ENCODE measurements around the gene CDH4. TPM values are rescaled to one million over a fixed set of nuclear protein-coding genes. Genes with fewer than 3 reads are reported as not detected.
"Not testable (repeated sequence)": the region's sequence is repeated elsewhere in the genome, so short reads cannot be mapped to it uniquely, and the experiment has no call there.

CDH4 gene
- total RNA-seq, 3 donors from 2014 or later (not counting 1 experiment from before 2014, with no cell fraction given): 0.18 TPM; not detected in 2

DNA sequence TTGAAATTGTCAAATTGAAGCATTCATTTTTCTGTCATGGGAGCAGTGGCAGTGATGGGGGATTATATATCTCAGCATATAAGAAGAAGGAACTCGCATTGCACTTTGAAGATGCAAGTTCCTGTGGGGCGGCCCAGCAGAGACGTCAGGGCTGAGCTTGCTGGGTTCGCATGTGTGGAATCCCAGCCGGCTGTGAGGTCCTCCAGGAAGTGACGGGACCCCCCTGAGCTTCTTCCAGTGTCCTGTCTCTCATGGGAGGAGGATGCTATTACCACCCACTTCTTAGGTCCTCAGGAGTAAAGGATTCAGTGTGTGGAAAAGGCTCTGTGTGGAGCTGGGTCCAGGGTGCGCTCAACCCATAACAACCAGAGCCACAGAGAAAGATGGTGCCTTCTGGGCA, 201.2 kb downstream of the CDH4 start:
- no peaks in the 10 kb centered on the region for H3K27me3 ChIP-seq (ENCODE audit: control insufficient read depth, insufficient read depth, low read length)
- ATAC-seq: no peak
- no peak for DNase-seq
- H3K36me3 Mint-ChIP-seq: no peaks in the 10 kb centered on the region
- no peaks in the 10 kb centered on the region for H3K4me1 Mint-ChIP-seq
- 79% methylated on average over 7 of the region's 7 CpGs for WGBS (ENCODE audit: insufficient coverage)
- H3K9me3 ChIP-seq (ENCODE audit: control insufficient read depth, insufficient read depth, low read length): peaks cover 10% of the 10 kb centered on the region
- TF ChIP-seq, protein P1, sequence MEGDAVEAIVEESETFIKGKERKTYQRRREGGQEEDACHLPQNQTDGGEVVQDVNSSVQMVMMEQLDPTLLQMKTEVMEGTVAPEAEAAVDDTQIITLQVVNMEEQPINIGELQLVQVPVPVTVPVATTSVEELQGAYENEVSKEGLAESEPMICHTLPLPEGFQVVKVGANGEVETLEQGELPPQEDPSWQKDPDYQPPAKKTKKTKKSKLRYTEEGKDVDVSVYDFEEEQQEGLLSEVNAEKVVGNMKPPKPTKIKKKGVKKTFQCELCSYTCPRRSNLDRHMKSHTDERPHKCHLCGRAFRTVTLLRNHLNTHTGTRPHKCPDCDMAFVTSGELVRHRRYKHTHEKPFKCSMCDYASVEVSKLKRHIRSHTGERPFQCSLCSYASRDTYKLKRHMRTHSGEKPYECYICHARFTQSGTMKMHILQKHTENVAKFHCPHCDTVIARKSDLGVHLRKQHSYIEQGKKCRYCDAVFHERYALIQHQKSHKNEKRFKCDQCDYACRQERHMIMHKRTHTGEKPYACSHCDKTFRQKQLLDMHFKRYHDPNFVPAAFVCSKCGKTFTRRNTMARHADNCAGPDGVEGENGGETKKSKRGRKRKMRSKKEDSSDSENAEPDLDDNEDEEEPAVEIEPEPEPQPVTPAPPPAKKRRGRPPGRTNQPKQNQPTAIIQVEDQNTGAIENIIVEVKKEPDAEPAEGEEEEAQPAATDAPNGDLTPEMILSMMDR (IDR thresholded peaks at IDR 0.05): no peak
- H3K4me3 Mint-ChIP-seq: no peak overlapping the region
- no peaks in the 10 kb centered on the region for H3K4me1 ChIP-seq (ENCODE audit: control insufficient read depth, insufficient read depth, low read length)
- H3K27ac Mint-ChIP-seq: no peak overlapping the region
- H3K4me3 ChIP-seq (ENCODE audit: low read length): no peak overlapping the region
- no peaks in the 10 kb centered on the region for H3K36me3 ChIP-seq (ENCODE audit: control insufficient read depth, insufficient read depth, low read length)
- no peak overlapping the region for H3K27ac ChIP-seq (ENCODE audit: low read length)
- H3K9me3 Mint-ChIP-seq: peaks cover 5 to 7% of the 10 kb centered on the region in 2 donors
- no peaks in the 10 kb centered on the region for H3K27me3 Mint-ChIP-seq (ENCODE audit: low read depth in 2 of 2)
- intact Hi-C loops (cut with micrococcal nuclease): no loop called here

DNA sequence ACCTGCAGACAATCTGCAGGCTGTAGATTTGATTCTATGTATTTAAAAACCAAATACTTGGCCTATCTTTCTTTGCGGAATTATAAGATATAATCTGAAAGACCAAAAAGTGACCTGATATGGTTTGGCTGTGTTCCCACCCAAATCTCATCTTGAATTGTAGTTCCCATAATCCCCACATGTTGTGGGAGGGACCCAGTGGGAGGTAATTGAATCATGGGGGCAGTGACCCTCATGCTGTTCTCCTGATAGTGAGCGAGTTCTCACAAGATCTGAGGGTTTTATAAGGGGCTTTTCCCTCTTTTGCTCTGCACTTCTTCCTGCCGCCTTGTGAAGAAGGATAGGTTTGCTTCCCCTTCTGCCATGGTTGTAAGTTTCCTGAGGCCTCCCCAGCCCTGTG, 201.6 kb downstream of the CDH4 start:
- H3K27me3 ChIP-seq (ENCODE audit: control insufficient read depth, insufficient read depth, low read length); DNase-seq; H3K9me3 Mint-ChIP-seq; H3K27me3 Mint-ChIP-seq (ENCODE audit: low read depth in 2 of 2); H3K4me3 Mint-ChIP-seq; H3K9me3 ChIP-seq (ENCODE audit: control insufficient read depth, insufficient read depth, low read length); H3K4me1 Mint-ChIP-seq; H3K36me3 ChIP-seq (ENCODE audit: control insufficient read depth, insufficient read depth, low read length); H3K4me1 ChIP-seq (ENCODE audit: control insufficient read depth, insufficient read depth, low read length); H3K4me3 ChIP-seq (ENCODE audit: low read length); ATAC-seq; H3K27ac Mint-ChIP-seq; H3K27ac ChIP-seq (ENCODE audit: low read length); H3K36me3 Mint-ChIP-seq; intact Hi-C loops (cut with micrococcal nuclease): not testable (repeated sequence)
- 90% methylated on average over 2 of the region's 3 CpGs for WGBS (ENCODE audit: insufficient coverage)

- H3K27me3 ChIP-seq (ENCODE audit: control insufficient read depth, insufficient read depth, low read length): no peaks in the 10 kb centered on the region
- H3K36me3 Mint-ChIP-seq: no peaks in the 10 kb centered on the region
- H3K4me1 Mint-ChIP-seq: no peaks in the 10 kb centered on the region
- no peaks in the 10 kb centered on the region for H3K4me1 ChIP-seq (ENCODE audit: control insufficient read depth, insufficient read depth, low read length)
- H3K27ac ChIP-seq (ENCODE audit: low read length): no peak overlapping the region
- H3K4me3 ChIP-seq (ENCODE audit: low read length): no peak overlapping the region
- H3K36me3 ChIP-seq (ENCODE audit: control insufficient read depth, insufficient read depth, low read length): no peaks in the 10 kb centered on the region
- H3K4me3 Mint-ChIP-seq: no peak overlapping the region
- 92% methylated on average over 9 of the region's 9 CpGs for WGBS (ENCODE audit: insufficient coverage)
- intact Hi-C loops (cut with micrococcal nuclease): no loop called here
- no peak for DNase-seq
- no peaks in the 10 kb centered on the region for H3K27me3 Mint-ChIP-seq (ENCODE audit: low read depth in 2 of 2)
- TF ChIP-seq, protein P1 (IDR thresholded peaks at IDR 0.05): no peak
- no peak for ATAC-seq
- H3K9me3 ChIP-seq (ENCODE audit: control insufficient read depth, insufficient read depth, low read length): peaks cover 11% of the 10 kb centered on the region
- peaks cover 5 to 7% of the 10 kb centered on the region in 2 donors for H3K9me3 Mint-ChIP-seq
- no peak overlapping the region for H3K27ac Mint-ChIP-seq
Observed at GRCh38 chr20:61454053-61454452, 202.0 kb downstream of the CDH4 start.

GRCh38 chr20:61455508-61456215, 203.6 kb downstream of the CDH4 start:
- Histone ChIP-seq H3K36me3 (ENCODE audit: control insufficient read depth, insufficient read depth, low read length) (no peaks in the 10 kb centered on the region), H3K9me3 (ENCODE audit: control insufficient read depth, insufficient read depth, low read length) (peaks cover 19% of the 10 kb centered on the region), H3K4me3 (ENCODE audit: low read length) (no peak overlapping the region), H3K4me1 (ENCODE audit: control insufficient read depth, insufficient read depth, low read length) (no peaks in the 10 kb centered on the region), H3K27ac (ENCODE audit: low read length) (no peak overlapping the region), H3K27me3 (ENCODE audit: control insufficient read depth, insufficient read depth, low read length) (no peaks in the 10 kb centered on the region)
- DNase-seq (no peak), ATAC-seq (no peak)
- no peaks in the 10 kb centered on the region for H3K36me3 Mint-ChIP-seq
- WGBS (ENCODE audit: insufficient coverage): 84% methylated on average over 6 of the region's 6 CpGs
- H3K27ac Mint-ChIP-seq: no peak overlapping the region
- peaks cover 4 to 5% of the 10 kb centered on the region in 2 donors for H3K9me3 Mint-ChIP-seq
- no peak overlapping the region for H3K4me3 Mint-ChIP-seq
- intact Hi-C loops (cut with micrococcal nuclease): no loop called here
- TF ChIP-seq, protein P1 (IDR thresholded peaks at IDR 0.05): no peak
- no peaks in the 10 kb centered on the region for H3K4me1 Mint-ChIP-seq
- H3K27me3 Mint-ChIP-seq (ENCODE audit: low read depth in 2 of 2): no peaks in the 10 kb centered on the region
